GM18858 (cell line): ENCODE measurements around the gene CALY.
"Not testable (repeated sequence)": the region's sequence is repeated elsewhere in the genome, so short reads cannot be mapped to it uniquely, and the experiment has no call there.

Experiments used
- ATAC-seq: cut with Tn5 transposase; IDR thresholded peaks from one replicate; pipeline ENCODE4 v1.9.1; 2021; ENCODE audit not compliant: unreplicated experiment

The CALY gene, protein sequence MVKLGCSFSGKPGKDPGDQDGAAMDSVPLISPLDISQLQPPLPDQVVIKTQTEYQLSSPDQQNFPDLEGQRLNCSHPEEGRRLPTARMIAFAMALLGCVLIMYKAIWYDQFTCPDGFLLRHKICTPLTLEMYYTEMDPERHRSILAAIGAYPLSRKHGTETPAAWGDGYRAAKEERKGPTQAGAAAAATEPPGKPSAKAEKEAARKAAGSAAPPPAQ

DNA sequence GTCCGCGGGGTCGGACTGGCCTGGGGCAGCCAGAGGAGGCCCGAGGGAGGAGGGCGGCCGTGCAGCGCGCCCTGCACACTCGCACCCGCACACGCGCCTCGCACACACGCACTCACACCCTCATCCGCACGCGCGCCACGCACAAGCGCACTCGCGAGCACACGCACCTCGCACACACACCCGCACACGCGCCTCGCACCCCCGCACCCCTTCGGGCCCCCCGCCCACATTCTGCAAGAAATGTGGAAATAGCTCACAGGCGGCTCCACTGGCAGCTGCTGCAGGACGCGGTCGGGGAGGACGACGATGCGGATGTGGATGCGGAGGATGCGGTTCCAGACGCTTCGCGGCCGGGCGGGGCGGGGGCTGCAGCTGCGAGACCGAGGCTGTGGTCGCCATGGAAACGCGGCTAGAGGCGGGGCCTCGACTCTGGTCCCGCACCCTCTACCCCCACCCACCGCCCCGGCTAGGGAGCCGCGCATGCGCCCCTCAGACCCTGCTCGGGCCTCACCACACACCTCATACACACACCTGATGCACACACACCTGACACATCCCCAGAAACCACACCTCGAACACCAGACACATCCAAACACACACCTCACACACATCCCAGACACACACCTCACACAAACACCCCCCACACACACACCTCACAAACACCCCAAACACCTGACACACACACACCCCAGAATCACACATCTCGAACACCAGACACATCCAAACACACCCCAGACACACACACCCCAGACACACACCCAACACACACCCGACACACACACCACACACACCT lies at the start of gene CALY:
CALY (minus strand) TSS at position 320 of the 793 bp plus-strand sequence. CDS start 7,907 bp downstream, outside the sequence.
- no peak for ATAC-seq

DNA sequence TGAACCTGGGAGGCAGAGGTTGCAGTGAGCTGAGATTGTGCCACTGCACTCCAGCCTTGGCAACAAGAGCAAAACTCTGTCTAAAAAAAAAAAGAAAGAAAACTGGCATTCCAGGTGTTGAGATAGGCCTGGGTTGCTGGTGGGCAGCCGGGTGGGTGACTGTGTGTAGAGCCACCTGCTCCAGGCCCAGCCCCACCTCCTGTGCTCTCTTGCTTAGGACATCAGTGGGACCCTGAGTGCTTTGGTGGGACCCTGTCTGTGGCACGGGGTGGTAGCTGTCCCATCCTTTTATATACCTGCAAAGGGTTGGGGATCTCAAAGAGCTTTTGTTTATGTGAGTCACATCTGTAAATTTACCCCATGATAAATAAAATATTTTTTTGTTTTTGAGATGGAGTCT lies 48.5 kb upstream of the CALY start:
- no peak for ATAC-seq

DNA sequence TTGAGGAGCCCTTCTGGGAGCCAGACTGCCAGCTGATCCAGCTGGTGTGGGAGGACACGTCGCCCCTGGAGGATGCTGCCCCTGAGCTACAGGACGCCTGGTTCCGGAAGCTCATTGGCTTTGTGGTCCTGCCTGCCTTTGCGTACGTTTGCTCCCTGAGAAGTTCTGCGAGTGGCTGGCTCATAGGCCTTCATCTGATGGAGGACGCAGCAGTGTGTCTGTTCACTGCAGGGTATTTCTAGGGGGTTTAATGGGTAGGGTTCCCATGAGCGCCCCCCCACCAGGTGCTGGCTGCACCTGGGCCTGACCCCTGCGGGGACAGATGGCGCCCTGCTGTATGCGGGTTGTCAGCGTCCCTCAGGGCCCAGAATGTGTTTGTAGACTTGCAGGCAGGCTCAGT lies 47.4 kb upstream of the CALY start:
- ATAC-seq, result no peak

DNA sequence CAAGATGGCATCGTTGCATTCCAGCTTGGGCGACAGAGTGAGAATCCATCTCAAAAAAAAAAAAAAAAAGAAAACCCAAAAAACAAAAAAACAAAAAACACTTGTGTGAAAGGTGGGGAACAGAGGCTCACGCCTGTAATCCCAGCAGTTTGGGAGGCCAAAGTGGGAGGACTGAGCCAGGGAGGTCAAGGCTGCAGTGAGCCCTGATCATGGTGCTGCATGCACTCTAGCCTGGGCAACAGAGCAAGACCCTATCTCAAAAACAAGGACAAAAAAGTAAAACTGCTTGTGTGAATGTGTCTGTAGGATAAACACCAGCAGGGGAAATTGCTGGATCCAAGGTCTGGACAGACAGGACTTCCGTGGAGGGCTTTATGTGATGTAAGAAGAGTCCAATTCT lies 46.9 kb upstream of the CALY start:
- ATAC-seq, result no peak

DNA sequence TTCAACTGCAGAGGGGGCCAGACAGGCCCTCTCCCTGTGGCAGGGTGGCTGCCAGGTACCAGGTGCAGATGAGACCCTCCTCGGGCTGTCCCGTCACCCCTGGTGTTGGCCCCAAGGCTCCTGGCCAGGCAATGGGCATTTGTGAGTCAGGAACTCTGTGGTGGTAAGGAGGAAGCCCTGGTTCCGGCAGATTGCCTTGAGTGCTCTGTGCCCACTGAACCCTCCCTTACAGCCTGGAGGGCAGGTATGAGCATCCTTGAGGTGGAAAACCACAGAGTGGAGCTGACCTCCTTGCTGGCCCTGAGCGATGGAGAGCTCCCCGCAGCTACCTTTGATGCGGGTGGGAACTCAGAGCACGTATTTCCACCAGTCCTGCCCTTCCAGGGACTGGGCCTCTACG lies 44.3 kb upstream of the CALY start:
- ATAC-seq, result no peak

DNA sequence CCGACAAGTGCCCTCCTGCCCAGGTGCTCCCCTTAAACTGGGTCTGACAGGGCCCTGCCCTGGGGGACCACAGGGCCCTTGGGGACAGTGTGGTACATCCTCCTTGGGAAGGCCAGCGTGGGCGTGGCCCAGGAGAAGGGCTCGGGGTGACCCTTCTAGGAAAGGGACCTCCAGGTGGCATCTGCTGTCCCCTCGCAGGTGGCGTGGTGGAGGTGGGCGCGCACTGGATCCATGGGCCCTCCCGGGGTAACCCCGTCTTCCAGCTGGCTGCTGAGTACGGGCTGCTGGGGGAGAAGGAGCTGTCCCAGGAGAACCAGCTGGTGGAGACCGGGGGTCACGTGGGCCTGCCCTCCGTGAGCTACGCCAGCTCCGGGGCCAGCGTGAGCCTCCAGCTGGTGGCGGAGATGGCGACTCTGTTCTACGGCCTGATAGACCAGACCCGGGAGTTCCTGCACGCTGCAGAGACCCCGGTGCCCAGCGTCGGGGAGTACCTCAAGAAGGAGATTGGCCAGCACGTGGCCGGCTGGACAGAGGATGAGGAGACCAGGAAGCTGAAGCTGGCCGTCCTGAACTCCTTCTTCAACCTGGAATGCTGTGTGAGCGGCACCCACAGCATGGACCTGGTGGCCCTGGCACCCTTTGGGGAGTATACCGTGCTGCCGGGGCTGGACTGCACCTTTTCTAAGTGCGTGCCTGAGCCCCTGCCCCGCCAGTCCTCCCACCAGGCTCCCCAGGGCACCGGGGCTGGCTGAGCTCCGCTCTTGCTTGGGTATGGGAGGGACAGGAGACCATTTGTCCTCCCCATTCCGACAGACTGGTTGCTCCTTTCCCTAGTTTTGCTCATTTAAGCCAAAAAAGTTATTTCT lies 43.3 kb upstream of the CALY start:
- ATAC-seq, result no peak

DNA sequence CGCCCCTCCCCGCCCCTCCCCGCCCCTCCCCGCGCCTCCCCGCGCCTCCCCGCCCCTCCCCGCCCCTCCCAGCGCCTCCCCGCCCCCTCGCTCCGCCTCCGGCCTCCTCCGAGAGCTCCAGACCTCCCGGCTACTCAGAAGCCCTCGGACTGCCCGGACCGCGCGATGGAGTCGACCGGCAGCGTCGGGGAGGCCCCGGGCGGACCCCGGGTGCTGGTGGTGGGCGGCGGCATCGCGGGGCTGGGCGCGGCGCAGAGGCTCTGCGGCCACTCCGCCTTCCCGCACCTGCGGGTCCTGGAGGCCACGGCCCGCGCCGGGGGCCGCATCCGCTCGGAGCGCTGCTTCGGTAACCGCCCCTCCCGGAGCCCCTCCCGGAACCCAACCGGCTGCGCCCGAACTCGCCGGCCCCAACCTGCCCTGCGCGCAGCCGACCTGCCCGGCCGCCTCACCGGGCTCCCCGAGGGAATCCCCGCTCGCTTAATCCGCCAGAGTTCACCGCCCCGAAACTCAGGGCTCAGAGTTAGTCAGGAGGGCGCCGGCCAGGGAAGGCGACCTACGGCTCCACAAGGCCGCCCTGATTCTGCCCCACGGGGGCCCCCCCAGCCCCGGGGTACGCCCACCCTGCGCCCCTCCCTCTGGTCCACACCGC lies 42.6 kb upstream of the CALY start, which contains the start of gene PAOX:
PAOX (plus strand) TSS at position 111 of the 649 bp plus-strand sequence; CDS start at position 166, 55 bp downstream.
- peak; percentile 36 for ATAC-seq

DNA sequence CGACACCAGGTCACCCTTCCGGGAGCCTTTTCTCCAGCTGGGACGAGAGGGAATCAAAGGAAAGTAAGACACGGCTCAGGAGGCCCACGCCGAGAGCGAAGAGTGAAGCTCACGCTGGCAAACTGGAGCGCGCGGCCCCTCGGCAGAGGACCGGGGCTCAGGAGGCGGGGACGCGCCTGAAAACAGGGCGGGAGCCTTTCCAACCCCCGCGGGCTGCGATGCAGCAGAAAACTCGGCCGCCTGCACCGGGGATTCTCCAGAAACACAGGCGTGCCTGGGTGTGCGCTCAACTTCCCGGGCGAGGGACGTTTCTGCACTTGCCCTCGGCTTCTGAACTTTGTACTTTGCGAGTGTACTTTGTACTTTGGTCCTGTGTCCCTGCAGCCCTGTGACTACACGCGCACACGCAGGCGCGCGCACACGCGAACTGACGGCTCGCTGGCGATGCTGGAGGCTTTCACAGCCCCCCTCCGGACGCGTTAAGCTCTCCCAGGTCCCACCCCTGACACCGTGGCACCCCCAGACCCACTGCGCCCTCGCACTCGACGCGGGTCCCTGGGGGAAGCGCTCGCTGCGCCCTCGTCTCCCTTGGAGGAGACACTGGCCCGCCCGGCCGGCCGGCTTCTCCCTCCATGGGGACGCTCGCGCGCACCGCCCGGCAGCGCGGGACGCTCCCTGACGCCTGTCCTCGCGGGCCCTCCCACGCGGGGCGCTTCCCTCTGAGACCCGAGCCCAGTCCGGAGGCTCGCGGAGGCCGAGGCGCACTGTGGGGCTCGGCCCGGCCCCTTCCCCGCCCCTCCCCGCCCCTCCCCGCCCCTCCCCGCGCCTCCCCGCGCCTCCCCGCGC lies 41.8 kb upstream of the CALY start:
- no peak for ATAC-seq

DNA sequence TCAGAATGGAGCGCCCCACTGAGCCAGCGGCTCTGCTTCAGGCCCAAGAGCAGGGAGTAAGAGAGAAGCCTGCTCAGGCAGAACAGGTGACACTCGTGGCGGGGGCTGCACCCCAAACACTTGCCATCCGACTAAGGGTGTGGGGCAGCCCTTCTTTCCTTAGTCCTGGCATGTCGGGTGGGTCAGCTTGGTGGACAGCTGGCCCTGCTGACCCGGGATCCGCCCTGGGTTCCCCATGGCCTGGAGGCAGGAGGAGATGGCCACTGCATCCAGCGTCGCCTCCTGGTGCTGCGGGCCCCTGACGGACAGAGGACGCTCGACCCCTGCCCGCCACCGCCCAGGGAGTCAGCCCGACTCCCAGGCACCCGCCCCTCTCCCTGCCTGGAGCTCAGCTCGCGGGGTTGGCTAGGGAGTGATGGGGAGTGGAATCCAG lies 41.1 kb upstream of the CALY start:
- no peak for ATAC-seq

DNA sequence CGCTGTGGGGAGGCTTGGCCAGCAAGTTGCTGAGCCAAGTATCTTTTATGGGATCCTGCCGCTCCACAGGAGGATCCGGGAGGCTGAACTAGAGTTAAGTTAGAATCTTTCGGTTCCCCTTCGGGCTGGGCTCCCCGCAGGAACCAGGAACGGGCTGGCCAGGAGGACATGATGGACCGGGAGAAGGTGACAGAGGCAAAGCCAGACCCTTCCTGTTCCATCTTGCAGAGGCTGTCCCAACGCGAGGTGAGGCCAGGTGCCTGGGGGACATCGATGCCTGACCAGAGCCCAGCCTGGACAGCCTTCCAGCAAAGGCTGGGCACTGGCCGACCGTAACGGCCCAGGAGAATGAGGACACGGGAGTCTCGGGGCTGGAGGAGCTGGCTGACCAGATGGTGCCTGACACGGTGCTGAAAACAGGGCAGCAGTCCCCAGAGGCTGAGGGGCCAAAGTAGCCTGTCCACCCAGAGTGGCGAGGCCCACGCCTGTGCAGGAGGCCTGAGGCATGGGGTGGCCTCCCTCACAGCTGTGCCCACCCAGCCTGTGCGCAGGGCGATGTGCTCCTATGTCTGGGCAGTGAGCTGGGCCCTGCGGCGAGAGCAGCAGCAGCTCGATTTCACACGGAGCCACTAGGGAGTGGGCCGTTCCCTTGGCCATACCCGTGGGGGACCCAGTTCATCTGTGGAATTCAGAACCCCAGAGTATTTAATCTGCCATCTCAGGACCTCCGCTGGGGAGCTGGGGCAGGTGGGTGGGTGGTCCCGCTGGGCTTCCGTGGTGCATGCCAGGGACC lies 40.5 kb upstream of the CALY start:
- no peak for ATAC-seq

DNA sequence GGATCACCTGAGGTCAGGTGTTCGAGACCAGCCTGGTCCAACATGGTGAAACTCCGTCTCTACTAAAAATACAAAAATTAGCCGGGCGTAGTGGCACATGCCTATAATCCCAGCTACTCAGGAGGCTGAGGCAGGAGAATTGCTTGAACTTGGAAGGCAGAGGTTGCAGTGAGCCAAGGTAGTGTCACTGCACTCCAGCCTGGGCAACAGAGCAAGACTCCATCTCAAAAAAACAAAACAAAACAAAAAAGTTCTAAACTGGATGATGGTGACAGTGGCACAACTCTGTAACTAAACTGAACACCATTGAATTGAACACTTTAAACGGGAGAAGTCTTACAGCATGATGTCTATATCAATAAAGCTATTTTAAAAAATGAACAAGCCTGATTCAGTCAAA lies 39.5 kb upstream of the CALY start:
- ATAC-seq, result not testable (repeated sequence)

DNA sequence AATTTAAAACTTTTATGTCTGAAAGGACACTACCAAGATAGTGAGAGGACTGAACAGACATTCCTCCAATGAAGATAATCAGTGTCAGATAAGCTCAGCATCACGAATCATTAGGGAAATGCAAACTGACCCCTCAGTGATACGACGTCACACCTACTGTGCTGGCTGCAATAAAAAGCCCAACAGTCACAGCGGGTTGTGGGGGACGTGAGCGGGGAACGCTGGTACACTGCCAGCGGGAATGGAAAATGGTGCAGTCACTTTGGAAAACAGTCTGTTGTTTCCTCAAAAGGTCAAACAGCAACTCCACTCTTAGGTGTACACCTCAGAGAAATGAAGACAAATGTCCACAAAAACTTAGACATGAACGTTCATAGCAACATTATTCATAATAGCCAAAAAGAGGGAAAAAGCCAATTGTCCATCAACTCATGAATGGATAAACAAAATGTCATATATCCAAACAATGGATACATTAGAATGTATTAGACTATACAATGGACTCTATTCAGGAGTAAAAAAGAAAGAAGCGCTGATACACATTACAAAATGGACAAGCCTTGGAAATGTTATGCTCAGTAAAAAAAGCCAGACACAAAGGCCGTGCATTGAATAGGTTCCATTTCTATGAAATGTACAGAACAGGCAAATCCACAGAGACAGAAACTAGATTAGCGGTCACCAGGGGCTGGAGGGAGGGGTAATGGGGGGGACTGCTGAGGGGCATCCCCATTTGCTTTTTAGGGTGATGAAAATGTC lies 38.8 kb upstream of the CALY start:
- no peak for ATAC-seq

DNA sequence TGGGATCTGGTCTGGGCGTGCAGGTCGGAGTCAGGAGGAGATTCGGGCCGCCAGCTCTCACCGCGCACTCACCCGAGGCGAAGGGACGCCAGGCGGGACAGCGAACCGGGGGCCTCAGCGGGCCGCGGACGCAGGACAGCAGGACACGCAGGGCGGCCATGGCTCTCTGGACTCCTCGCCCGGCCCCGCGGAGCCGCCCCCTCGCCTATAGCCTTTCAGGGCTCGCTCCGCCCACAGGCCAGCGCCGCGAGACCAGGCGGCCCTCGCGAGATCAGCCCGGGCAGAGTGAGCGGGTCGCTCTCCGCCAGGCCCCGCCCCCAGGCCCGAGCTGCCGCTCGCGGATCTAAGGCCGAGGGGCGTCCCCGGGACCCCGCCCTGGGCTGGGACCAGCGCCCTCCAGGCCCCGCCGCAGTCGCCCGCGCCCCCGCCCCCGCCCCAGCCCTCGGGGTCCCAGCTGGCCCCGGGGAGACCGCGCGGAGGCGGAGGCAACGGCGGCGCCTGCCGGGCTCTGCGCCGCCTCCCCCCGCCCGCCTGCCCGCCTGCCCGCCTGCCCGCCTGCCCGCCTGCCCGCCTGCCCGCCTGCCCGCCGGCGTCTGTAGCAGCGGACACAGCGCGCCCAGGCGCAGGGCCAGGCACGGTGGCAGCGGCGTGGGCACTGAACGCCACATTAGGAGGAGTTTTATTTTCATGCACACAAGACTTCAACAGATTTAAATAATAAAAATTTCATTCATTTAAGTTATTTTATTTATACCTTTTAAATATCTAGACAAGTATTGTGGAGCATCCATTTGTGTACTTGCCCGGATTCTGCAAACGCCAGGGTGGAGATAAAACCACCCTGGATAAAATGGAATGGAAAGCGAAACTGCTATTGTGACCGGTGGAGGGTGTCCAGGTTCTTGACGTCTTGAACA lies 36.7 kb upstream of the CALY start, which contains the start of gene ECHS1:
ECHS1 (minus strand) TSS at position 181 of the 917 bp plus-strand sequence; CDS start at position 160, 21 bp downstream.
- ATAC-seq, result peak; percentile 89

DNA sequence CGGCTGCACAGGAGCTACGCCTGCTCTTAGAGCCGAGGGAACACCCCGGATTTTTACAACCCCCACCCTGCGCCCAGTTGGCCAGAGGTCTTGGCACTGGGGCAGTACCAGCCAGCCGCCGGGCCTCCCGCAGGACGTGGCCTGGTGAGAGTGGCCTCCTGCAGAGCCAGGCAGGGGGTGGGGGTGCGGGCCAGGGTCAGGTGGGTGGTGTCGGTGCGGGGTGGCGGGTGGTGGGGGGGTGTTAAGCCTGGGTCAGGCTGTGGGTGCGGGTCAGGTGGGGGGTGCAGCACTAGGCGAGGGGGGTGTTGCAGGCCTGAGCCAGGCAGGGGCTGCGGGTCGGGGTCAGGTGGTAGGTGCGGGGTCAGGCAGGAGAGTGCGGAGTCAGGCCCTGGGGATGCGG lies 35.8 kb upstream of the CALY start:
- no peak for ATAC-seq

DNA sequence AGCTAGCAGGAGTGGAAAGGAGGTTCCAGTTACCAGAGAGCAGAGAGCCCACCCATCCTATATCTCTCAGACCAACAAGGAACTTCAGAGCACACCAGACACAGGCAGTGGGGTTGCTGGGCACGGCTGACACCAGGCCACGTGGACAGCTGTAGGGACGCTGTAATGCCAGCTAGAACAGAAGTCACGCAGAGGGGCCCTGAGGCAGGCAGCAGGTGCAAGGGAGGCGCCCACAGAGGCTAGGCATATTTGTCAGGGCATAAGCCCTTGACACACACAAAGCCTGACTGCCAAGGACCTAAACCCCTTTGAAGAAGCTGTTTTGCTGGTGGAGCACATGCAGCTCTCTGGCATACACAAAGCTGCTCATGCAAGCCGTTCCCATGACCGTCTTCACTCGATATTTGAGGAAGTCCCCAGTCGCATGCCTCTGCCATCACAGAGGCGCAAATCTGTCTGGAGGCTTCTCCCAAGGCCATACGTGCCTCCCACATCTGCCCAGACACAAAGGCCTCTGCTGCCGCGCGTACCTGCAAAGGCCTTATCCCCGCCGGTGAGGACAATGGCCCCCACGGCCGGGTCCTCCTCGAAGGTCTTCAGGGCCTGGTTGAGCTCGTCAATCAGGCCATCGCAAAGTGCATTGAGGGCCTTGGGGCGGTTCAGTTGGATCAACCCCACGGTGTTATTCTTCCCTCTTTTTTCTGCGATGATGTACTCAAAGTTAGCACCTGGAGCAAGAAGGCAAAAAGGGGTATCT lies 33.5 kb upstream of the CALY start:
- no peak for ATAC-seq

DNA sequence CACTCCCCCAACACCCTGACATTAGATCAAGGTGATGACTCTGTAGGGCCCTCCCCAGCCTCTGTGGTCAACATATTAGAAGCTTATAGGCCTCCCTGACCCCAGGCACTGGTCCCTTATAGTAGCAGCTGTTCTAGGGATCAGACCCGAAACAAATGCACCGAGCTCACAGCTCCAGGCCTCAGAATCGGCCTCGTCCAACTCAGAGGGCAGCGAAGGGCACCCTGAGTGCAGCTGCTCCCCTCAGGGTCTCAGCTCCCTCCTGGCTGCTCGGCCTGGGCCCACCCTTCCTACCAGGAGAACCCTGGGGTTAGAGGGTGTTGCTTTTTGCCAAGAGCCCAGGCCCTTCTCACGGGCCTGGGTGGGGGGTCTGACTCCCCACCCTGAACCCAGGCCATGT lies 31.5 kb upstream of the CALY start:
- no peak for ATAC-seq

DNA sequence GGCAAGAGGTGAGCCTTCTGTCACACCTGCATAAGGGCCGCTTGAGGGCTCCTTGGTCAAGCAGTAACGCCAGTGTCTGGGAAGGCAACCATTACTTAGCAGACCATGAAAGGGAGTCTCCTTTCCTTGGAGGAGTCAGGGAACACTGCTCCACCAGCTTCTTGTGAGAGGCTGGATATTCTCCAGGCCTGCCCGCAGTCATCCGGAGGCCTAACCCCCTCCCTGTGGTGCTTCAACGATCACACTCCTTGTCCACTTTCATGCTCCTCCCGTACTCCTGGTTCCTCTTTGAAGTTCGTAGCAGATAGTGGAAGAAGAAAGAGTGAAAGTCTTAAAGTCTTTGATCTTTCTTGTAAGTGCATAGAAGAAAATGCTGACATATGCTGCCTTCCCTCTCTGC lies 30.8 kb upstream of the CALY start:
- ATAC-seq, result not testable (repeated sequence)
